ENCODE measurements around the gene ITPKB. TPM values are rescaled to one million over a fixed set of nuclear protein-coding genes. Genes with fewer than 3 reads are reported as not detected.

The ITPKB gene
- total RNA-seq, 2 donors from 2014 or later, result 26.9 to 28.4 TPM

DNA sequence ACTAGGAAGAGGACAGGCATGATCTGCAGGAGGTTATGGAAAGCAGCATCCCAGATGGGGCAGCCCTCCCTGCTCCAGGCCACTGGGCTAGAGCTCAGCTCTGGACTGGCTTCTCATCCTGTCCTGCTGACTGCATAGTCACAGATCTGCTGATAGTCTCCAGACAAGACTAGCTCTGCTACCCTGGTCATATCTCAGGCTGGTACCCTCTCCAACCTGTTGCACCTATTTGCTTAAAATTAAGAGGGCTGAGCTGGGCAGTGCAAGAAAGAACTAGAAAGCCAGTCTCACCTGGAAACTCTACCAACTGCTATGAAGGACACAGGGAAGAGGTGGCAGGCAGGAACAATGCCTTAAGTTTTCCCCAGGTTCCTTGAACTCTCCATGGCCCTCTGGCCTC lies 40.4 kb downstream of the ITPKB start:
- Histone ChIP-seq H3K27ac (no peak overlapping the region), H3K27me3 (replicated peaks; ENCODE audit: insufficient read depth) (no peaks in the 10 kb centered on the region), H3K9me3 (no peaks in the 10 kb centered on the region), H3K4me3 (no peak overlapping the region), H3K4me1 (ENCODE audit: control insufficient read depth in 1 of 2, low read depth in 2 of 2) (peaks cover 16 to 35% of the 10 kb centered on the region in 2 donors), H3K36me3 (no peaks in the 10 kb centered on the region)
- DNase-seq (ENCODE audit: low spot score) (no peak), ATAC-seq (ENCODE audit: insufficient number of reproducible peaks, low FRiP score, low read depth) (no peak)
- TF ChIP-seq, protein P1, sequence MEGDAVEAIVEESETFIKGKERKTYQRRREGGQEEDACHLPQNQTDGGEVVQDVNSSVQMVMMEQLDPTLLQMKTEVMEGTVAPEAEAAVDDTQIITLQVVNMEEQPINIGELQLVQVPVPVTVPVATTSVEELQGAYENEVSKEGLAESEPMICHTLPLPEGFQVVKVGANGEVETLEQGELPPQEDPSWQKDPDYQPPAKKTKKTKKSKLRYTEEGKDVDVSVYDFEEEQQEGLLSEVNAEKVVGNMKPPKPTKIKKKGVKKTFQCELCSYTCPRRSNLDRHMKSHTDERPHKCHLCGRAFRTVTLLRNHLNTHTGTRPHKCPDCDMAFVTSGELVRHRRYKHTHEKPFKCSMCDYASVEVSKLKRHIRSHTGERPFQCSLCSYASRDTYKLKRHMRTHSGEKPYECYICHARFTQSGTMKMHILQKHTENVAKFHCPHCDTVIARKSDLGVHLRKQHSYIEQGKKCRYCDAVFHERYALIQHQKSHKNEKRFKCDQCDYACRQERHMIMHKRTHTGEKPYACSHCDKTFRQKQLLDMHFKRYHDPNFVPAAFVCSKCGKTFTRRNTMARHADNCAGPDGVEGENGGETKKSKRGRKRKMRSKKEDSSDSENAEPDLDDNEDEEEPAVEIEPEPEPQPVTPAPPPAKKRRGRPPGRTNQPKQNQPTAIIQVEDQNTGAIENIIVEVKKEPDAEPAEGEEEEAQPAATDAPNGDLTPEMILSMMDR (IDR thresholded peaks at IDR 0.05), result no peak

DNA sequence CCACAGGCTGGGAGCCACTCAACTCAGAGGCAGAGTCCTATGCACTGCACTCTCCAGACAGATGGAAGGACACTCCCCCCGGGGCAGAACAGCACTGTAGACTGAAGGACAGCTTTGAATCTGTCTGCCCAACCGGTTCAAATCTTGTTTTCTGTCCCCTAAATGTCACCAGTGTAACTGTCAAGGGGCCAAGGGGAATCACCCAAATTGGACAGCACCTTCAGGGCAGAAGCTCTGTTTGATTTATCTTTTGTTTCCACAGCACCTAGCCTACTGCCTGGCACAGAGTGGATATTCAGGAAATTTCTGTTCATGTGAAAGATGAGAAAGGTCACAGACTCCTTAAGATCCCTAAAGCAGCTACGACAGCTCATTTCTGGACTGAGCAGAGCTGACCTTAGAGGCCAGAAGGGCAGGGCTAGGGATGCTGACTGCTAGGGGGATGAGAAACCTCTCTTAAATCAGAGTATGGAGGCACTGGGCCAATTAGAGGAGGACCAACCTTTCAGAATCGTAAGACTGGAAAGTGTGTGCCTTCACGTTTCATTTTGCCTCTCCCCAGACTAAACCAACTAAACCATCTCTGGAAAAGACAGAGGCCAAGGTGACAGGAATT lies 41.0 kb downstream of the ITPKB start:
- Histone ChIP-seq H3K4me3 (no peak overlapping the region), H3K27ac (no peak overlapping the region), H3K36me3 (no peaks in the 10 kb centered on the region), H3K9me3 (no peaks in the 10 kb centered on the region), H3K27me3 (replicated peaks; ENCODE audit: insufficient read depth) (no peaks in the 10 kb centered on the region), H3K4me1 (ENCODE audit: control insufficient read depth in 1 of 2, low read depth in 2 of 2) (peaks cover 16 to 35% of the 10 kb centered on the region in 2 donors)
- ATAC-seq (ENCODE audit: insufficient number of reproducible peaks, low FRiP score, low read depth) (no peak), DNase-seq (ENCODE audit: low spot score) (no peak)
- TF ChIP-seq, protein P1 (IDR thresholded peaks at IDR 0.05), result no peak

DNA sequence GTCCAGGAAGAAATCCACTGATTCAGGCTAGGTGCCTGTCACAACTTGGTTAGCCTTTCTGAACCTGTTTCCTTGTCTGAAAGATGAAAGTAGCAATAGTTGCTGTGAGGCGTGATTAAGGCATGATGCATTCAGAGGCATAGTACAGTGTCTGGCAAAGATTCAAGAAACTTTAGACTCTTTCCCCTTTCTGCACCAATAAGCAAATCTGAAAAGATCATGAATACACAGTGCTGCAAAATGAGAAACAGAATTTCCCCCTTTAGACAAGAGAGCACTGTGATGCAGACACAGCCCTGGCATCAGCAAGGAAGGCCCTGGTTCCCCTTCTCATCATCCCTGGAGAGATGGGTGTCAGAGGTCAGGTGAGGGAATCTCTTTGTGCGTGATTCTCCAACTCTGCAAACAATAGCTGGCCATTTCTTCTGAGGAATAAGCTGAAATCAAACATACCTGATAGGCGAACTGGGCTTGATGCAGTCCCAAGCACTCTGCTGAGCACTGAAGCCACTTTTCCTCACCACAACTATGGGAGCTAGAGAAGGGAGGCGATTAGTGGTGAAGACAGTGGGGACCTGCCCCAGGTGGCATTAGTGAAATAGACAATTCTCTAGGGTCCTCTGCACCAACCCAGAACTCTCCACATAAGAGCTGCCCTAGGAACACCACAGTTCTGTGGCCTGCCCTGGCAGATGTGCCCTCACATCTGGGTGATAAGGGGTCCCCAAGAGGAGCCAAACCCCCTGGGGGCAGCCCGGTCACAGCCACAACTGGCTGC lies 41.7 kb downstream of the ITPKB start:
- Histone ChIP-seq H3K4me1 (ENCODE audit: control insufficient read depth in 1 of 2, low read depth in 2 of 2) (peaks cover 12 to 36% of the 10 kb centered on the region in 2 donors), H3K27ac (no peak overlapping the region), H3K27me3 (replicated peaks; ENCODE audit: insufficient read depth) (no peaks in the 10 kb centered on the region), H3K9me3 (no peaks in the 10 kb centered on the region), H3K4me3 (no peak overlapping the region), H3K36me3 (no peaks in the 10 kb centered on the region)
- ATAC-seq (ENCODE audit: insufficient number of reproducible peaks, low FRiP score, low read depth), result no peak
- TF ChIP-seq, protein P1 (IDR thresholded peaks at IDR 0.05), result no peak
- no peak for DNase-seq (ENCODE audit: low spot score)

DNA sequence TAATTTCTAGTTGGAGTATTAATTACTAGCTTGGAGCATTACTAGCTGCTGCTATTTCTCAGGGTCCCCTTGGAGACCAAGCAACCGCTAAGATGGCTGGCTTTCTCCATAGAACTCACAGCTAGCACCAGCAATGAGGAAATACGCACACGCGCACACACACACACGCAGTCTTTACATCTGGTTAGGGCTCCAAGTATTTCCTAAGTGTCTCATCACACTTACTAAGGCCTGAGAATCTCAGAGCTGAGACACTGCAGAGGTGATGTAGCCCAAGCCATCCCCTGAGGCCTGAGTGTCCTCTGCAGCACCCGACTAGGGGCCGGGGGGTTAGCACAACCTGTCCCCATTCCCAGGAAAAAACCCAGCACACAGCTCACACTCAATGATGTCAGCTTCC lies 42.5 kb downstream of the ITPKB start:
- Histone ChIP-seq H3K36me3 (no peaks in the 10 kb centered on the region), H3K4me3 (no peak overlapping the region), H3K4me1 (ENCODE audit: control insufficient read depth in 1 of 2, low read depth in 2 of 2) (peaks cover 11 to 36% of the 10 kb centered on the region in 2 donors), H3K27ac (no peak overlapping the region), H3K27me3 (replicated peaks; ENCODE audit: insufficient read depth) (no peaks in the 10 kb centered on the region), H3K9me3 (no peaks in the 10 kb centered on the region)
- TF ChIP-seq, protein P1 (IDR thresholded peaks at IDR 0.05), result no peak
- no peak for ATAC-seq (ENCODE audit: insufficient number of reproducible peaks, low FRiP score, low read depth)
- DNase-seq (ENCODE audit: low spot score), result no peak

DNA sequence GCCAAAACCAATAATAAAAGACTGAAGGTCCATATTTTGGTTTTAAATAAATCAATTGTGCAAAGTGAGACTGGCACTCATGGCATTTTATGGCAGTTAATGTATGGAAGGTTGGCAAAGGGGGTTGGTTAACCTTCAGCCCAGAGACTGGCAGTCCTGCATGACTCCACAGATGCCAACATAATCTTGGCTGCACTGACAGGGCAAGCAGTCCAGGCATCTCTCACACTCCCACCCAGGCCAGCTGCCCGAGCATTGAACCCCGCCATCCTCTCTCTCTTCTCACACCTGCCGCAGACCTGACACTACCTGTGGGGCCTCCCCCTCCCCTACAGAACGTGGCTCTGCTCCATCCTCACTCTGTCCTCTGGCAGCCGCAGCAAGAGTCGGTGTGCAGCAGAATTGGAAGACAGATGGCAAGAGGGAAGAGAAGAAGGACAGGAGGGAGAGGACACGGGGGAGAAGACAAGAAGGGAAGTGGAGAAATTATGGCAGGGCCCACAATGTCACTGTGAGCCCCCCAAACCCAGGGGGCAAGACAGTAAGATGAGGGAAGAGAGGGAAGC lies 43.7 kb downstream of the ITPKB start:
- H3K4me1 ChIP-seq (ENCODE audit: control insufficient read depth in 1 of 2, low read depth in 2 of 2), result peaks cover 21 to 46% of the 10 kb centered on the region in 2 donors
- no peaks in the 10 kb centered on the region for H3K27me3 ChIP-seq (replicated peaks; ENCODE audit: insufficient read depth)
- TF ChIP-seq, protein P1 (IDR thresholded peaks at IDR 0.05), result no peak
- ATAC-seq (ENCODE audit: insufficient number of reproducible peaks, low FRiP score, low read depth) (no peak), DNase-seq (ENCODE audit: low spot score) (no peak)
- H3K4me3 ChIP-seq, result no peak overlapping the region
- H3K36me3 ChIP-seq, result no peaks in the 10 kb centered on the region
- no peaks in the 10 kb centered on the region for H3K9me3 ChIP-seq
- H3K27ac ChIP-seq, result no peak overlapping the region

Measured in thoracic aorta (tissue), 2 donors.